ENCODE results near the gene MAU2.
A peak's percentile ranks its signal among the peaks of the same experiment; 100 is the strongest.
"Not testable (repeated sequence)": the region's sequence is repeated elsewhere in the genome, so short reads cannot be mapped to it uniquely, and the experiment has no call there.

Gene MAU2

DNA sequence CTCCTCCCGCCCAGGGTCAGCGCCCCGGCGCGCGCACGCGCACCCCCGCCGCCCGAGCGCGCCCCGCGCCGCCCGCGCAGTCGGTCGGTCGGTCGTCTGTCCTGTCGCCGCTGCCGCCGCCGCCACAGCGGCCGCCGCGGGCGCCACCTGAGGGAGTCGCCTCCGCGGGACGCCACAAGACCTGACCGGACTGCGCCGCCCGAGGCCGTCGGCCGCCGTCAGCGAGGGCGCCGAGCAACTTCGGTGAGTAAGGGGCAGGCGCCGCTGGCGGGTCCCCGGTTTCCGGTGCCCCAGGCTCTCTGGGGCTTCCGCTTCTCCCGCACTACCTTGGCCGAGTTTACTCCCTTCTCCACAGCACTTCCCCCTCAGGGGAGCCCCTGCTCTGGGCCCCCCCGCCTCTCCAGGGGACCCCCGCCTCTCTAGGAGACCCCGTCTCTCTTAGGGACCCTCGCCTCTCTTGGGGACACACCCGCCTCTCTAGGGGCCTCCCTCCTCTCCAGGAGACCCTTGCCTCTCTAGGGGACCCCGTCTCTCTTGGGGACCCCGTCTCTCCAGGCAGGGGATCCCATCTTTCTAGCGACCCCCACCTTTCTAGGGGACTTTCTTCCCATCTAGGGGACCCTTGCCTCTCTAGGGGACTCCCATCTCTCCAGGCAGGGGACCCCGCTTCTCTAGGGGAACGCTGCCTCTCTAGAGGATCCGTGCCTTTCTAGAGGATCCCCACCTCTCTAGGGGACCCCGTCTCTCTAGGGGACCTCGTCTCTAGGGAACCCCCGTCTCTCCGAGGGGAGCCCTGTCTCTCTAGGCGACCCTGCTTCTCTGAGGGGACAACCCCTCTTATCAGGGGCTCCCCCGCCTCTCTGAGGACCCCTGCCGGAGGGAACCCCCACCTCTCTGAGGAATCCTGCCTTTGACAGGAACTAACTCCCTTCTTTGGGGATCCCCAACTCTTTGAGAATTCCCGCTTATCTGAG, 65.6 kb downstream of the MAU2 start:
- DNase-seq = no peak

DNA sequence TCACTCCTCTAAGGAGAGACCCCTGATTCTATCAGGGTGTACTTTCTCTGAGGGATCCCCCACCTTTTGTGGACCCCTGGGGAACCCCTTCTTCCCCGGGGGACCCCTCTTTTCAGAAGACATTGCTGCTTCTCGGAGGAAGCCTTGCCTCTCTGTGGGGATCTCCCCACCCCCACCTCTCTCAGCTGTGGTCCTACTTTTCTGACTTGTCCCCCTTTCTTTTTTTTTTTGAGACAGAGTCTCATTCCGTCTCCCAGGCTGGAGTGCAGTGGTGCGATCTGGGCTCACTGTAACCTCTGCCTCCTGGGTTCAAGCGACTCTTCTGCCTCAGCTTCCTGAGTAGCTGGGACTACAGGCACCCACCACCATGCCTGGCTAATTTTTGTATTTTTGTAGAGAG, 66.5 kb downstream of the MAU2 start:
- DNase-seq = no peak

DNA sequence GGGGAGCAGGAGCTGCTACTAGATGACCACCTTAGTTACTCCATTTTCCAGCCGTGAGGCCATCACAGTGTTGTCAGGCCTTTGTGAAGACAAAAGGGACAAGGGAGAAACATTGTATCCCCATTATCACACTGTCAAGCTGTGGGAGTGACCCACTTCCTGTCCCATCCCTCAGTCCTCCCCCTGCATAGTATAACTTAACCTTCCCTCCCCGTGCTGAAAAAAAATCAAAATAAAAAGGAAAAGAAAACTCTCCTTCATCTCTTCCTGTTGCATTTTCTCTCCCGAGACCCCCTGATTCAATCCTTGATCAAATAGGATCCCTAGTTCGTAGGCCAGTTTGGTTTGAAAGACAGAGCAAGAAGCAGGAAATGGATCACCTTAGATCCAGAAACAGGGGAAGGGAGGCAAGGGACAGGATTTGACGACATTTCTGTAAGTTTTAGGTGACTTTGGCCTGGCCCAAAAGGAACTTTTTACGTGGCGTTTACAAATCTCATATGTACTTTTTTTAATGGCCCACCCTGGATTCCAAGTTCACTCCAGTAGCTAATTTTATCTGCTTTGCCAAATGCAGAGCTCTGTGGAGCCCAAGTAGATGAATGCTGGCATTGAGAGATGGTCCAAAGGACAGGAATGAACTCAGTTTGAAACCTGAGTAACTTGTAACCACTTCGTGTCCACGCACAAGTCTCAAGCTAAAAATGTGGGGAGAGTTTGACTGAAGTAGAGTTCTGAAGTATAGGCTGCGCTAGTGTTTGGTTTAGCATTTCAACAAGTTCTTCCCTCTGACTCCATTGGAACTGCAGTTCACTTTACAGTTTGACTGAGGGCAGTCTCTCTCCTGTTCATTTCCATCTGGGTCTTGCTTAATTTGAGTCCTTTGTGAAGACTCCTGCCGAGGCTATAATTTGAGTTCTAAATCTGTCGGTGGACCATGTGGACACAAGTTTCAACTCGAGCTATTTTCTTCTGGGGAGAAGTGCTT, 68.2 kb downstream of the MAU2 start:
- DNase-seq = no peak

DNA sequence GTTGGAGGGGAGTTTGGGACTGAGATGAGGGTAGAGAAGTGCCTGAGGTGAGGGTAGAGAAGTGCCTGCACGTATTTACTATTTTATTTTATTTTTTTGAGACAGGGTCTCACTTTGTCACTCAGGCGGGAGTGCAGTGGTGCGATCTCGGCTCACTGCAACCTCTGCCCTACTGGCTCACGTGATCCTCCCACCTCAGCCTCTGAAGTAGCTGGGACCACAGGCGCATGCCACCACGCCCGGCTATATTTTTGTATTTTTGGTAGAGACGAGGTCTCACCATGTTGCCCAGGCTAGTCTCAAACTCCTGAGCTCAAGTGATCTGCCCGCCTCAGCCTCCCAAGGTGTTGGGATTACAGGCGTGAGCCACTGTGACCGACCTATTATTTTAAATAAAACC, 69.1 kb downstream of the MAU2 start:
- not testable (repeated sequence) for DNase-seq

DNA sequence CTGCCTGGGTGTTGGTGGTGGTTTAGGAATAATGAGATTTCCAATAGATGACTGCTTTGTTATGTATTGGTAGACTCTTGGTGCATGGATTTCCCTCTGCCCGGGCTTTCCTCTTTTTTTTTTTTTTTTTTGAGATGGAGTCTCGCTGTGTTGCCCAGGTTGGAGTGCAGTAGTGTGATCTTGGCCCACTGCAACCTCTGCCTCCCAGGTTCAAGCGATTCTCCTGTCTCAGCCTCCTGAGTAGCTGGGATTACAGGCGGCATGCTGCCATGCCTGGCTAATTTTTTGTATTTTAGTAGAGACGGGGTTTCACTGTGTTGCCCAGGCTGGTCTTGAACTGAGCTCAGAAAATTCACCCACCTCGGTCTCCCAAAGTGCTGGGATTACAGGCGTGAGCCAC, 73.7 kb downstream of the MAU2 start:
- DNase-seq = not testable (repeated sequence)

DNA sequence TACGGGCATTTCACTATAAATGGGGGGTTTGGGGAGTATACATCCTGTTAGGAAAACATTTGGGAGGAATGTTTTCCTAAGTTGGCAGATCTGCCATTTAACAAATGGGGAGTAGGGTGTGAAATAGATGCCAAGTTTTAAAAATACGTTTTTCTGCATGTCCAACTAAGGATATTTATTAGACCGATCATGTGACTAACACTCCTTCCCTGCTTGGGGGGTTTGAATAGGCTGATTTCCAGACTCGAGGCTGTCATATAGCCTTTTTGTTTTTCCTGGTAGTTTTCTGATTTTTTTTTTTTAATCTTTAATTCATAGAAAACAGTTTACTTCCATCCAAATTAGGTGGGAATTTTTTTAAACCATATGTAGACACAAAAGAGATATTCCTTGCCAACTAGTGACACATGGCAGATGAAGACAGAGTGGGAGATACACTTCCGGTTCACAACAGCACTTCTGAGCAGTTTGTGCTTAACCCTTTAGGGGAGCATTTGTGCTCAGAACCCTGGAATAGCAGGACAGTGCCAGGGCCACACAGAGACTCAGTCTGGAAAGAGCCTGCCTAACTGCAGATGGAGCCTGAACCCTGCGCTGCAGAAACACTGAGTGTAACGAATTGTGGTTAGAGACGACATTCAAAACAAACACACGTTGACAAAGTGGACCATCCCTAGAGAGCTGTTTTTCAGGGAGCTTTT, 79.3 kb downstream of the MAU2 start:
- no peak for DNase-seq

DNA sequence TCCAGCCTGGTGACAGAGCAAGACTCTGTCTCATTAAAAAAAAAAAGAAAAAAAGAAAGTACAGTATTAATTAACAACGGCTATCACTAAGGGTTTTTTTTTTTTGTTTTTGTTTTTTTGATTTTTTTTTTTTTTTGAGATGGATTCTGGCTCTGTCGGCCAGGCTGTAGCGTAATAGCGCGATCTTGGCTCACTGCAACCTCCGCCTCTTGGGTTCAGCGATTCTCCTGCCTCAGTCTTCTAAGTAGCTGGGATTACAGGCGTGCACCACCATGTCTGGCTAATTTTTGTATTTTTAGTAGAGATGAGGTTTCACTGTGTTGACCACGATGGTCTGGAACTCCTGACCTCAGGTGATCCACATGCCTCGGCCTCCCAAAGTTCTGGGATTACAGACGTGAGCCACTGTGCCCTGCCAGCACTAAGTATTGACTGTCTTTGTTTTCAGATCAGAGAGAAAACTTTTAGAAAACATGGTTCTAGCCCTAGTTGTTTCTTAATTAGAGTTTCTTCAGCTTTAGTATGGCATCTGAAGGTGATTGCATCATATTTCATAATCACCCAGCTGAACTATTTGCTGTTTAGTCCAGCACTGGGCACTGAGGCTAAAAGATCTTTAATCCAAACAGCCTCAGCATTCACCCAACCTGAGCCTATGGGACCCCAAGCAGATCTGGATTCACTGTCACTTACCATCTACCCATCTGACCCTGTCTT, 82.2 kb downstream of the MAU2 start:
- no peak for DNase-seq

DNA sequence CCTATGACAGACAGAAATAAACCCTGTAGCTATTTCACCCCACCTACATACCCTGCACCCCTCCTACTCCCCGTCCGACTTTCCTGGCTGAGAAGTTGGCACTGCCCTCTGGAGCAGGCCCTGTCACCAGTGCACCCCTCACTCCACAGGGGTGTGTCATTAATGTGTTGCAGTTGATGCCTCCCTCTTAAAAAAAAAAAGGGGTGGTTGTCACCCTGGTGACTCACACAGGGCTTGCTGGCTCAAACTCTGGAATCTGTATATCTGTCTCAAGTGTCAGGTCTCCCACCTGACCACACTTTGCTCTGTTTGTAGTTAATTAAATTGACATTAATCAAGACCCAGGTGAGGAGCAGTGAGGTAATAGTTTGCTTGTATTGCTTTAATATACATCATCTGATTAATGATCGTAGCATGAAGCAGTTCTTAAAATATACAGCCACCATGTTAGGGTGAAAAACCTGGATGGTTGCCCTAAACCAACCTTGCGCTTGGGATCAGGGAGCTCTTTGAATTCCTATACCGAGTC, 82.8 kb downstream of the MAU2 start:
- no peak for DNase-seq

DNA sequence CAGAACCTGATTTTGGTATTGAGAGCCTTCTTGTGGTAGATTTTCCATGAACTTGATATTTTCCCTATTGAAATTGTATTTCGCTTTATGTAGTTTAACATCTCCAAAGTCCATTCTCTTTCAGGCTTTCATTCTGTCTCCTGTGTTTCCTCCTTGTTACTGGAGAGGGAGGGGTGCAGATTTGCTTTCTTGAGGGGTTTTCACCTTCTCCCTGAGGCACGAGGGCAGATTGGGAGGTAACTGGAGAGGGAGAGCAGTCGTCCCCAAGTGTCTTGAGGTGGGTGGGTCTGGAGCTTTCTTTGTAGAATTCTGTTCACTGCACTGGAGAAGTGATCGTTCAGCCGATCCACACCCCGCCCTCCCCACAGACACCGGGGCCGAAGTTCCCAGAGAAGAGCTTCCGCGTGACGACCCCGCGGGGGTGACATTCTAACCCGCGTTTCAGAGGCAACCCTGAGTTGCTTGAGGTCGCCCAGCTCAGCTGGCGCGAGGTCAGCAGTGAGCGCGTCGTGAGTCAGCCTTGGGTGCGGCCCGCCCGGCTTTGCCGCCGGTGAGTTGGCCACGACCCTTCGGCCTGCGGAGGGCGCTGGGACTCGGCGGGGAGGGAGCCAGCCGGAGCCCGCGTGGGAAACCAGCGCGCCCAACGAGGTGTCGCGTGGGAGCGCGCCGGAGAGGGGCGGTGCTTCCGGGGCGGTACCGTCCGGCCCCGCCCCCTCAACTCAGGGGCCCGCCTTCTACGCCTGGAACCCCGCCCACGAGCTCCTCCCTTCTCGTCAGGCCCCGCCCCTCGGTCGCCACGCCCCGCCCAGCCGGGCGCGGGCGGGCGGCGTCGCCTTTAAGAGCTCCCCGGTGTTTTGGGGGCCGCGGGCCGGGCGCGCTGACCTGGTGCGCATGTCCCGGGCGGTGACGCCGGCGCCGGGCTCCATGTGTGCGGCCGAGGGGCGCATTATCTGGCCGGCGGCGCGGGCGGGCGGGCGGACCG, 84.5 kb downstream of the MAU2 start, which contains the start of gene GATAD2A:
Gene GATAD2A (plus strand): TSS at position 797 of the 982 bp plus-strand sequence. CDS start 59,671 bp downstream, outside the sequence.
- DNase-seq = peak; percentile 63

DNA sequence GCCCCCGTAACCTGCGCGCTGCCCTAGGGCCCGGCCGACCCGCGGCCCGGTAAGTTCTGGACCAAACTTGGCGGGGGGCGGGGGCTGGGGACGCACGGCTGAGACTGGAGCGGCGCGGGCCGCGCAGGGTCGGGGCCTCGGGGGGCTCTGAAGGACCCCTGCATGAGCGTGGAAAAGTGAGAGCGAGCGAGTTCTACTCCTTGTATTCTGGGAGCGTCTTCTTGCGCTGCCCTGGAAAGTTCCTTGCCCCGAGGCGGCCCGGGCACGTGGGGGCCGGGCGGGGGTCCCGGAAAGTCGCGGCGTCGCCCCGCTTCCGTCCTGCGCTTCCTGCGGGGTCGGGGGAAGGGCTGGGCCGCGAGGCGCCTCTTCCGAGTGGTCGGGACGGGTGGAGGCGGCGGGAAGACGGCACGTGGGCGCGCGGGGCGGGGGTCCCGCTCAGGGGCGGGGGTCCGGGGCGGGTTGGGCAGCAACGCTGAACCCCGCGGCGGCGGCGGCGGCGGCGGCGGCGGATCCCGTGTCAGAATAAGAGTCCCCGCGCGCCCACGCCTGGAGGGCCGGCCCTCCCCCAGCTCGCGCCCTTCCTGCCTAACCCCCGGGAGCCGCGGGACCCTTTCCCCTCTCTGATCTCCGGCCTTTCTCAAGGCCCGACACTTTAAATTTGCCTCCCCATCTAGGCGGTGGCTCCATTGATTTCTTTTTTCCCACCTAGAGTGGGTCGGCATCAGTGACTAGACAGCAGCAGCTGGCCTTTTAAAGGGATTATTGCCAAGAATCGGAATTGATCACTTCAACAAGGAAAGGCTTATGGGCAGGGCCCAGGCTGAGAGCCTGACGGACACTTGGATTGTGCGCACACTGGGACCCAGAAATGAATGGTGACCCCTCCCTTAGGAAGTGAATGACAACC, 85.6 kb downstream of the MAU2 start:
- DNase-seq = no peak

DNA sequence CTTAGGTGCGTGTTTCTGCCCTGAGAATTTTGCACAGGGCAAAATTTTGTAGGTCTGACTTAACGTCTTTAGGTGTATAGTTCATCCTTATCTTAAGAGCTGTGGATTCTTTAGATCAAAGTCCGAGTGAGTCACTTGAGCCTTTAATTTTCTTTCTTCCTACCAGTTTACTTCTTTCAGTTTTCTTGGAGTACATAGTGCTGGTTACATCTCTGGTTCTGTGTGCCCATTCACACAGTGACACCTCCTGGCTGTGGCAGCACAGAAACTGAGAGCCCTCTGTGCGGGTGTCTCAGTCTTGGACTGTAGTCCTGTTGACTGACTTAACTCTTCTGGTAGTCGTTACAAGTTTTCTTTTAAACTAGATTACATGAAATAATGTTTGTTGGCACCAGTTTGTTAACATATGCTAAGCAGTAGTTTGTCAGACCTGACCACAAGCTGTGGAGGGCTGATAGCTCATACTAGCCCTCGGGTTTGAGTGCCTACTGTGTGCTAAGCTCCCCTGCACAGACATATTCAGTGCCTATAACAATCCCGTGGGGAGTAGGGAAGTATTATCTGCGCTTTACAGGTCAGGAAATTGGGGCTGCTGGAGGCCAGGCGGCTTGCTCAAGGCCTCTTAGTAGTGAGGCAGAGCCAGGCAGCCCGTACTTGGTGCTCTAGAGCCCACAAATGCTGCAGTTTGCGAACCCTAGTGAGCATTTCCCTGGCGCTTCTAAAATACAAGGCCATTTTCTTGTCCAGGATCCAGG, 86.4 kb downstream of the MAU2 start:
- DNase-seq = no peak

DNA sequence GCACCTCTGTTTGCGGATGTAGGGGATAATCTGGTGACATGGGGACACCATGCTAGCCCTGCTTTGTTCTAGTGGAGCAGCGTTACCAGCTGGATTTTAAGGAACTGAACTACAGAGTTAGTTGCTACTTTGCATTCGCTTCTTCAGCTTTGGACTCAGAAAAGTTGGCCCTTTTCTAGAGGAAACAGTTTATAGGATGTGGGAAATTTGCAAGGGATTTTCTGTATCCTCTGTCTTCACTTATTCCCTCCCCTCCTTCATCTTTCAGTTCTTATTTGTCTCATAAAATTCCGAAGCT, 87.0 kb downstream of the MAU2 start:
- DNase-seq = no peak
